CD1c-positive myeloid dendritic cell (primary cell): ENCODE results near the gene KLF4.

ENCODE experiments used
- DNase-seq: peaks from one replicate; pipeline ENCODE4 v3.0.0-alpha.2; 2016; ENCODE audit errors: extremely low spot score

Gene KLF4

GRCh38 chr9:107488375-107489143 is 1.0 kb downstream of the KLF4 start:
- DNase-seq, result peak; percentile 91

DNA sequence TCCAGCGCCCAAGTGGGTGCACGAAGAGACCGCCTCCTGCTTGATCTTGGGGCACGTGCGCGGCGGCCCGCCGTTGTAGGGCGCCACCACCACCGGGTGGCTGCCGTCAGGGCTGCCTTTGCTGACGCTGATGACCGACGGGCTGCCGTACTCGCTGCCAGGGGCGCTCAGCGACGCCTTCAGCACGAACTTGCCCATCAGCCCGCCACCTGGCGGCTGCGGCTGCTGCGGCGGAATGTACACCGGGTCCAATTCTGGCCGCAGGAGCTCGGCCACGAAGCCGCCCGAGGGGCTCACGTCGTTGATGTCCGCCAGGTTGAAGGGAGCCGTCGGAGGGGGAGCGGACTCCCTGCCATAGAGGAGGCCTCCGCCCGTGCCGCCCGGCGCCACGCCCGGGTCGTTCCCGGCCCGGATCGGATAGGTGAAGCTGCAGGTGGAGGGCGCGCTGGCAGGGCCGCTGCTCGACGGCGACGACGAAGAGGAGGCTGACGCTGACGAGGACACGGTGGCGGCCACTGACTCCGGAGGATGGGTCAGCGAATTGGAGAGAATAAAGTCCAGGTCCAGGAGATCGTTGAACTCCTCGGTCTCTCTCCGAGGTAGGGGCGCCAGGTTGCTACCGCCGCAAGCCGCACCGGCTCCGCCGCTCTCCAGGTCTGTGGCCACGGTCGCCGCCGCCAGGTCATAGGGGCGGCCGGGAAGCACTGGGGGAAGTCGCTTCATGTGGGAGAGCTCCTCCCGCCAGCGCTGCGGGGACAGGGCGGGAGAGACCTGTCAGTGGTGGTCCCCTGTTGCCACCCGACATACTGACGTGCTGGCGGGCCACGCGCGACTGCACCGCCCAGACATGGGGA is 1.8 kb downstream of the KLF4 start:
- peak; percentile 62 for DNase-seq

DNA sequence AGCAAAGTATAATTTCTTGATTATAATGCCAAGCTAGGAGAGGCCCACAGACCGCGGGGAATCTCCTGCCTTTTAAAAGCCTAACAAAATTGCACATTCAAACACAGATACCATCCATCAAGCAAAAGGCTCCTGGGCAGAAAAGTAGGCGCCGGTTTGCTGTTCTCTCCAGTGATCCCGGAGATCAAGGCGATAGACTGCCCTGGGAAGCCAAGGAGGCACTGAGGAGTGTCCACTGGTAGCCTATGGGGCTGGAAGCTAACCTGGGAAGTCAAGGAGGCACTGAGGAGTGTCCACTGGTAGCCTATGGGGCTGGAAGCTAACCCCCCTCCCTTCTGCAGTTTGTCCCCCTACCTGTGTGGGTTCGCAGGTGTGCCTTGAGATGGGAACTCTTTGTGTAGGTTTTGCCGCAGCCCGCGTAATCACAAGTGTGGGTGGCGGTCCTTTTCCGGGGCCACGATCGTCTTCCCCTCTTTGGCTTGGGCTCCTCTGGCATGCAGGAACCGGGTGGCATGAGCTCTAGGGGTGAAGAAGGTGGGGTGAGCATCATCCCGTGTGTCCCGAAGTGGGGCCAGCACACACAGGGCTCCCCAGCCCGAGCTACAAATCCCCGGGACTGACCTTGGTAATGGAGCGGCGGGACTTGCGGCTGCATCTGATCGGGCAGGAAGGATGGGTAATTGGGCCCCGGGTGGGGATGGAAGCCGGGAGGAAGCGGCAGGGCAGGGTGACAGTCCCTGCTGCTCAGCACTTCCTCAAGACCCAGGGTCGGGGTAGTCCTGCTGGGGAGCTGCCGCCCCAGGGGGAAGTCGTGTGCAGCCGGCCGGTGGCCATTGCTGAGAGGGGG is 2.7 kb downstream of the KLF4 start:
- DNase-seq, result peak; percentile 61

DNA sequence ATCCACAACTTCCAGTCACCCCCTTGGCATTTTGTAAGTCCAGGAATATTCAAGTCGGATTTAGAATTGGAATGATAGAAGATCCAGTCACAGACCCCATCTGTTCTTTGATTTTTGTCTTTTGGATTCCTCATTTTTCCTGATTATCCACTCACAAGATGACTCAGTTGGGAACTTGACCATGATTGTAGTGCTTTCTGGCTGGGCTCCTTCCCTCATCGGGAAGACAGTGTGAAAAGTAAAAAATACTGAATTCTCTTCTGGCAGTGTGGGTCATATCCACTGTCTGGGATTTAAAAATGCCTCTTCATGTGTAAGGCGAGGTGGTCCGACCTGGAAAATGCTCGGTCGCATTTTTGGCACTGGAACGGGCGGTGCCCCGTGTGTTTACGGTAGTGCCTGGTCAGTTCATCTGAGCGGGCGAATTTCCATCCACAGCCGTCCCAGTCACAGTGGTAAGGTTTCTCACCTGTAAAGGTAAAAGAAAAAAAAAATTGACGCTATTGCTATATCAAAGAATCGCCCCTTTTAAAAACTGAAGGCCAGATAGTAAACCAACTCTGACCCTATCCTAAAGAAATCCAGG is 4.0 kb downstream of the KLF4 start:
- peak; percentile 10 for DNase-seq

GRCh38 chr9:107484117-107484723 is 5.3 kb downstream of the KLF4 start:
- DNase-seq, result peak; percentile 70

GRCh38 chr9:107483666-107484065 is 5.9 kb downstream of the KLF4 start:
- DNase-seq, result peak; percentile 28

DNA sequence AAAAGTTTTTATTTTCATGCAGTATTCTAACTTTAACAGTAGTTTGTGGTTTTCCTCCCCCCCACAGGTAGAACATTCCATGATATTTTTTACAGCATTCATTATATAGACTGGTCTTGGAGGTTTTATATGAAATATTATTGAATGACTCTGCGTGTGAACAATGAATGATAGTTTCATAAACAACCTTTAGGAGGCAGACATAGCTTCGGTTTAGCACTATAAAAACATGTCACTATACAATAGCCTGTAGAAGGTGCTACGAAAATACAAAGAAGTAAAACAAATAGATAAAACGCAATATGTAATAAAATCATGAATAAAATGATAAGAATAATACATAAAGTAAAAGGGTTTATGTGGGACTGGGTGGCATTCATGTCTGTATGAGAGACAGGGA is 8.5 kb downstream of the KLF4 start:
- no peak for DNase-seq

DNA sequence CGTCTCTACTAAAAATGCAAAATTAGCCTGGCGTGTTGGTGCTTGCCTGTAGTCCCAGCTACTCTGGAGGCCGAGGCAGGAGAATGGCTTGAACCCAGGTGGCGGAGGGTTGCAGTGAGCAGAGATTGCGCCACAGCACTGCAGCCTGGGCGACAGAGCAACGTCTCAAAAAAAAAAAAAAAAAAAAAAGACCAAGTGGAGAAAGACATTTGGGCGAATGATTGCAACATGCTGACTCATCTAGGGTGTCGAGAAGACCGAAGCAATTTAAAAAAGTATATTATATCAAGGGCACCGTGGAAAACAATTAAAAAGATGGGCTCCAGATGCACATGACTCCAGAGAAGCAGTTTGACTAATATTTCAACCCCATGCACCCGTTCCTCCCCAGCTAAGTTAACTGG is 9.2 kb downstream of the KLF4 start:
- DNase-seq, result peak; percentile 77

DNA sequence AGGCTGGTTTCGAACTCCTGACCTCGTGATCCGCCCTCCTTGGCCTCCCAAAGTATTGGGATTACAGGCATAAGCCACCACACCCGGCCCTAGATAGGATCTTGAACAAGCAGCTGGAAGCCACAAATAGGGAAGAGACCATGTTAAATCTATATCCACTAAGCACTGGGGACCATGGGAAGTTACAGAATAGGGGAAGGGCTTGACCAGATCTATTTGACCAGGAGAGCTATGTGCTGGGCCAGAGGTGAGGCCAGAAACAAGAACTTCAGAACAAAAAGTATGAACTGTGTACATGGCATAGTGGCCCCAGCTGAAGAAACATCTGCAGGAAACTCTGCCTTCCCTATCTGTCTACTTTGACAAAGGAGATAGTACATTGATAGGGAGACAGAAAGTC is 10.8 kb downstream of the KLF4 start:
- DNase-seq, result peak; percentile 42

DNA sequence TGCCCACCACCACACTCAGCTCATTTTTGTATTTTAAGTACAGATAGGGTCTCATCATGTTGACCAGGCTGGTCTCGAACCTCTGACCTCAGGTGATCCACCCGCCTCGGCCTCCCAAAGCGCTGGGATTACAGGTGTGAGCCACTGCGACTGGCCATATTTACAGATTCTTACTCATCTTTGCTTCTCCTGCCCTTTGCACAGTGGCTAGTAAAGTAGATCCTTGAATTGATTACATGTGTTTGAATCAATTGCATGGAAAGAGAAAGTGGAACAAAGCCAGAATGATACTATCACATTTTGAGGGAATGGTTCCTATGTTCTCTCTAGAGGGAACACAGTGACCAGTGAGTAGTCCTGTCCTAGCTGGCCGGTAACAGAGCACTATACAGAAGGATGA is 15.4 kb downstream of the KLF4 start:
- no peak for DNase-seq

DNA sequence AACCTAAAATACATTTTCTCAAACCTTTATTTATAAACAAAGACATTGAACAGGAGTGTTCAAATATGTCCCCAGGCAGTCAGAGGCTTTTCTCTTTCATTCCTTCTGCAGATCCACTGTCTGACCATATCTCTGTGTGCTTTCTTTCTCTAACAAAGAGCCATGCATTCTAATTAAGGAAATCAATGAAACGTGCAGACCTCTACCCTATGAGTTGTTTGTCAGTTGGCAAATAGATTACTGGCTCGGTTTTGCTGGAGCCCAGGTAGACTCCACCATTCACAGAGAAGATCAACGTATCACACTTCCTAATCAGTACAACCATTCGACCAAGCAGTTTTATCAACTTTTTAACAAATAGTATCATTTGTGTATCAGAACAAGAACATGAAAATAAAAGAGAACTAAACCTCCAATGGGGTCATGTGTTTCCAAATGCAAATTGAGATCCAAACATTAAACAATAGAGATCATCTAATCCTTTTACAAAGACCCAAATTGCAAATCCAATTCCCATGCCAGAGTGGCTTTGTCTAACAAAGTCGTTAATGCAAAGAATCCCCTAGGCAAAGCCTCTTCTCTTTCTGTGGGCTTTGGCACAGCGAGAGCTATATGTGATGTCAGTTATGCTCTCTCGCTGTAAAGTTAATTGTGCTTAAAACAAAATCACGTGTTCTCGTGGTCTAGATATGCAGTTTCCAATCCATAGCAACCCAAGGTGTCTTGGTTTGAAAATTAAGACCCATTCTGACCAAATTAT is 16.8 kb downstream of the KLF4 start:
- no peak for DNase-seq

- DNase-seq, result no peak
Measured at GRCh38 chr9:107471552-107471951, 18.0 kb downstream of the KLF4 start.

DNA sequence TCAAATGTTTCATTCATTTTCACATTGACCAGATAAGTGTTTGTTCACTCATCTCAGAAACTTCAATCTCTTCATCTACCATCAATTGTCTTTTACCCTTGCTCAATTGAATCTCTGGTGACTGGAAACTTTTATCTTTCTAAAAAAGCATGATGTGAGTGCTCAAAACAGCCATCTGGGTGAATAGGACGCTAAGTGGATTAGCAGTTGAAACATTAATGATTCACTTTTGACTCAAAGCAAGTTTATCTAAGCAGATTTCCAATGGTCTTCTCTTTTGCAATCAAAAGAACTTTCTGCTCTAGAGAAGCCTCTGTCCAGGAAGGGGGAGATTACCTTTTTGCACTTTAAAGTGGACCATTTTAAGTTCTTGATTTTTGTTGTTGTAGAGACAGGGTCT is 22.2 kb downstream of the KLF4 start:
- DNase-seq, result no peak

GRCh38 chr9:107466826-107467225 is 22.7 kb downstream of the KLF4 start:
- no peak for DNase-seq

GRCh38 chr9:107465467-107466451 is 23.8 kb downstream of the KLF4 start:
- DNase-seq, result peak; percentile 73

DNA sequence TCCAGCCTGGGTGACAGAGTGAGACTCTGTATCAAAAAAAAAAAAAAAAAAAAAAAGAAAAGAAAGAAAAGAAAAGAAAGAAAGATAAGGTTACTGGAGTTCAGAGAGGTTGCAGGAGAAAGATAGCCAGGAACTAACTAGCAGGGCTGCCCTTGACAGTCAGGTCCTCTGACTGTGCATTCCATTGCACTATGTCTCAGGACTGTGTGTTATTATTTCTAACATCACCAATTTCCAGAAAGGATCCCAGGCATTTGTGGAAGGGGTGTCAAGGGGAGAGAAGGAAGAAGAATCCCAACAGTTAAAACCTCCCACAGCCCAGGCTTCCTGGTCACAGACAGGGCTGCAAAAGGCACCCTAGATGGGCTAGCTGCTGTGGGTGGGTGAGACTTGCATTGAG is 25.1 kb downstream of the KLF4 start:
- no peak for DNase-seq

DNA sequence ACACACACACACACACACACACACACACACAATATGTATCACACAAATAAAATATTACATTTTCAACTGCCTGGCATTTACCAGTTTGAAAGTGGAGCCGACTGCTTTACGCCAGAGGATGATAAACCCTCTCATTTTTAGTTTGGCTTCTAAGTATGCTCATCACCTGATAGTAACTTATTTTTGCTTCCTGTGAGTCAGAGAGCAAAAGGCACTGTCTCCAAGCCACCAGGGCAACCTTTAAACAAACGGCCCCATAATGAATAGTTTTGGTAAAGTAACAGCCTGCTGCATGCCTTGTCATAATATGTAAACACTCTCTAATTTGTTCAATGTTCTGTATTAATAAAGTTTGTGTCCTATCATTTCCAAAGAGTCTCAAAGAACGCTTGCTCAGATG is 26.9 kb downstream of the KLF4 start:
- DNase-seq, result no peak

DNA sequence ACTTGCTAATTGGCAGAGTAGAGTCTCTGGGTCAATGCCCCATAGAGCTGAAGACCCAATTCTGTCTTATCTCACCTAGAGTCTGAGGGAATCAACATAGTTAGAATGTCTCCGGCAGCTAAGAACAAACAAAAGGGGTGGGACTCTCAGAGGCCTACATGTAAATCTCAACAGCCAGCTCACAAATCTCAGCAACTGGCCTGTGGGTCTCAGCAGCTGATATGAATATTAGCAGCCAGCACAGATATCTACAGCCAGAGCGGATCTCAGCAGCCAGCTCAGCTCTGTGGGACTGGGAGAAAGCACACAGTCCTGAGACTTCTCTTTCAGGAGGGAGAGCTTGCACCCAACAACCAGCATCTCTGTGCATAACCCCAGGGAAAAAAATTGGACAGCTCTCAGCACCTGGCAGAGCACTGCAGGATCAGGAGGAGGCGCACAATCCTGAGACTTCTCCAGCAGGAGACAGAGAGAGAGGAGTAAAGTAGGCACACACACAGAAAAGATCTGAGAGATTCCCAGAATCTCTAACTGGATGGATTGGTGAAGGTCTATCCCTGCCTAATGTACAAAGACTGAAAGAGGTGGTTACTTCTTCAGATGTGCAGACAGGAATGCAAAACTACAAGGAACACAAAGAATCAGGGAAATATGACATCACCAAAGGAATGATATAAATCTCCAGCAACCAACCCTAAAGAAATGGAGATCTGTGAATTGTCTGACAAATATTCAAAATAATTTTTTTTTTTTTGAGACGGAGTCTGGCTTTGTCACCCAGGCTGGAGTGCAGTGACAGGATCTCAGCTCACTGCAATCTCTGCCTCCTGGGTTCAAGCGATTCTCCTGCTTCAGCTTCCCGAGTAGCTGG is 29.2 kb downstream of the KLF4 start:
- DNase-seq, result no peak
